ENCODE results near the gene OR52I1.

DNA sequence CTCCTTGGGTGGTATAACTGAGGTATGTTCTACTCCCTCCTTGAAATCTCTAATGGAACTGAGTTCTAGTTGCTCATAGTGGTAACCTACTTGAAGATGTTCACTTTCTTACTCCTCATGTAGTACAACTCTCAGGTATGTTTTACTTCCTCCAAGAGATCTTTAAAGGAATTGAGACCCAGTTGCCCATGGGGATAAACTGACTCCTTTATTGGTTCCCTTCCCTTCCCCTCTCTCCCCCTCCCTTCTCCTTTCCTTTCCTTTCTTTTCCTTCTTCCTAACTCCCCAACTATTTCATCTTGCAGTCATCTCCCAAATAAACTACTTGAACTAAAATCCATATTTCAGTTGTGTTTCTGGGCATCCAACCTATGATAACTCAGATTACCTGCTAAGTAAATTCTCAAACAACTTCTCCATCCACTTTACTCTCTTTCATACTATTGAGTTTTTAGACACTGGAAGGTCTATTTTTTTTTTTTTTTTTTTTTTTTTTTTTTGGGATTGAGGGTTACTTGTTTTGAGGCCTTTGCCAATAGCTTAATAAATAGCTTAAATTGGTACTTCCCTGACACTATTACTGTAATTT, 22.1 kb downstream of the OR52I1 start:
- TF ChIP-seq CTCF (IDR thresholded peaks at IDR 0.05), result no peak
- no peak for TF ChIP-seq EZH2 (IDR thresholded peaks at IDR 0.05)

Measured in neural progenitor cell (in vitro differentiated cells).